H1 (cell line): ENCODE results near the gene TRHDE. TPM values are rescaled to one million over a fixed set of nuclear protein-coding genes. Genes with fewer than 3 reads are reported as not detected.

Experiments used
- CTCF ChIA-PET: fragments of 300-600 bp; sonication (Branson Sonifier 250); formaldehyde crosslinking; loops from one replicate; lab custom pipeline; 2021; ENCODE audit not compliant: partially characterized antibody; lab: Charles Lee
- POLR2A ChIA-PET: fragments of 300-600 bp; sonication (Branson Sonifier 250); formaldehyde crosslinking; loops from one replicate; lab custom pipeline; 2021; ENCODE audit warnings: inconsistent platforms; ENCODE audit not compliant: partially characterized antibody; lab: Charles Lee
- DNase-seq, 2 experiments: peaks; one replicate each; pipeline versions ENCODE4 v3.0.0 to v3.0.0-alpha.2; 2010 to 2022; ENCODE audit warnings: low spot score in 2 of 2, low read depth in 1 of 2, mixed read lengths in 1 of 2
- FAIRE-seq: peaks from 2 replicates; lab custom pipeline; 2011; peaks lifted over from hg19 to GRCh38; lab: Jason Lieb, UNC
- H2AFZ ChIP-seq: 2 replicates; pipeline ENCODE4 v1.8.1; 2012; ENCODE audit warnings: low read length, inconsistent platforms
- H2AK5ac ChIP-seq: 2 replicates; pipeline ENCODE4 v1.6.1; 2013; ENCODE audit warnings: low read depth, low read length
- H2BK120ac ChIP-seq: replicated peaks from 2 replicates; pipeline ENCODE3; 2013; ENCODE audit warnings: low read depth, low read length, inconsistent platforms
- H2BK12ac ChIP-seq: 2 replicates; pipeline ENCODE4 v1.6.1; 2013; ENCODE audit warnings: low read depth, low read length
- H2BK15ac ChIP-seq: 2 replicates; pipeline ENCODE4 v1.6.1; 2013; ENCODE audit warnings: low read length
- H2BK20ac ChIP-seq: 2 replicates; pipeline ENCODE4 v1.6.1; 2013; ENCODE audit warnings: low read length
- H2BK5ac ChIP-seq: 2 replicates; pipeline ENCODE4 v1.6.1; 2013; ENCODE audit warnings: low read depth, low read length
- H3K14ac ChIP-seq: 2 replicates; pipeline ENCODE4 v1.6.1; 2013; ENCODE audit warnings: inconsistent platforms; ENCODE audit not compliant: insufficient read length
- H3K18ac ChIP-seq: 2 replicates; pipeline ENCODE4 v1.6.1; 2013; ENCODE audit warnings: low read length; ENCODE audit errors: extremely low read depth
- H3K23ac ChIP-seq: 2 replicates; pipeline ENCODE4 v1.6.1; 2013; ENCODE audit warnings: inconsistent platforms; ENCODE audit not compliant: insufficient read length
- H3K23me2 ChIP-seq: 2 replicates; pipeline ENCODE4 v1.6.1; 2013; ENCODE audit warnings: low read depth, low read length
- H3K27ac ChIP-seq: 2 replicates; pipeline ENCODE4 v1.6.1; 2011; ENCODE audit warnings: low read depth, low read length, inconsistent platforms
- H3K27me3 ChIP-seq, 4 experiments: replicated peaks in 1 of 4; 1 replicate in 1 of 4; 2 replicates in 3 of 4; pipeline versions ENCODE4 v1.6.1 to v1.8.1; 2011 to 2013; ENCODE audit warnings: low read length in 3 of 4, mild to moderate bottlenecking in 3 of 4, inconsistent platforms in 2 of 4, mixed read lengths in 2 of 4, moderate library complexity in 1 of 4; ENCODE audit not compliant: control insufficient read depth in 3 of 4, insufficient read depth in 3 of 4; ENCODE audit errors: extremely low read depth in 1 of 4
- H3K36me3 ChIP-seq, 4 experiments: 2 replicates each; pipeline versions ENCODE4 v1.6.1 to v1.8.1; 2011 to 2013; ENCODE audit warnings: mild to moderate bottlenecking in 4 of 4, low read length in 3 of 4, moderate library complexity in 2 of 4, control low read depth in 1 of 4, inconsistent platforms in 1 of 4; ENCODE audit not compliant: insufficient read depth in 4 of 4, control insufficient read depth in 2 of 4
- H3K4ac ChIP-seq: replicated peaks from 2 replicates; pipeline ENCODE3; 2013; ENCODE audit warnings: low read length, low read depth, mixed read lengths, inconsistent platforms; ENCODE audit not compliant: insufficient read length
- H3K4me1 ChIP-seq, 4 experiments: replicated peaks in 1 of 4; 1 replicate in 1 of 4; 2 replicates in 3 of 4; pipeline versions ENCODE4 v1.6.1 to v1.8.1; 2011 to 2013; ENCODE audit warnings: low read length in 3 of 4, inconsistent platforms in 2 of 4, mixed read lengths in 1 of 4; ENCODE audit not compliant: insufficient read depth in 4 of 4, control insufficient read depth in 3 of 4
- H3K4me2 ChIP-seq, 2 experiments: 2 replicates each; pipeline versions ENCODE4 v1.6.1 to v1.8.1; 2011 to 2013; ENCODE audit warnings: low read depth in 2 of 2, low read length in 2 of 2, control low read depth in 1 of 2, inconsistent platforms in 1 of 2, mild to moderate bottlenecking in 1 of 2; ENCODE audit not compliant: insufficient read depth in 1 of 2
- H3K4me3 ChIP-seq, 4 experiments: fragments of 200-600, 300-600 bp in 1 of 4; sonication (generic), shearing (Covaris generic), sonication (Bioruptor Twin) in 1 of 4; 2 replicates each; pipeline versions ENCODE4 v1.5.1 to v1.8.1; 2011 to 2016; ENCODE audit warnings: low read length in 4 of 4, low read depth in 3 of 4, control low read depth in 2 of 4, inconsistent platforms in 2 of 4, mild to moderate bottlenecking in 2 of 4, mixed read lengths in 1 of 4, moderate library complexity in 1 of 4; ENCODE audit not compliant: insufficient read depth in 2 of 4; ENCODE audit errors: extremely low read depth in 1 of 4
- H3K56ac ChIP-seq: replicated peaks from 2 replicates; pipeline ENCODE3; 2013; ENCODE audit warnings: low read depth, mild to moderate bottlenecking, mixed read lengths, low read length, inconsistent platforms; ENCODE audit not compliant: insufficient read length
- H3K79me1 ChIP-seq: 2 replicates; pipeline ENCODE4 v1.6.1; 2013; ENCODE audit warnings: low read depth, low read length, control low read depth
- H3K79me2 ChIP-seq, 2 experiments: 2 replicates each; pipeline versions ENCODE4 v1.6.1 to v1.8.1; 2012 to 2013; ENCODE audit warnings: low read length in 2 of 2, mild to moderate bottlenecking in 2 of 2, inconsistent platforms in 1 of 2; ENCODE audit not compliant: insufficient read depth in 2 of 2, control insufficient read depth in 1 of 2
- H3K9ac ChIP-seq, 4 experiments: replicated peaks in 1 of 4; 1 replicate in 1 of 4; 2 replicates in 3 of 4; pipeline versions ENCODE4 v1.6.1 to v1.8.1; 2011 to 2013; ENCODE audit warnings: low read depth in 3 of 4, low read length in 3 of 4, control low read depth in 2 of 4, mild to moderate bottlenecking in 2 of 4, moderate library complexity in 2 of 4, inconsistent platforms in 1 of 4; ENCODE audit errors: extremely low read depth in 1 of 4
- H3K9me3 ChIP-seq, 2 experiments: 2 replicates each; pipeline versions ENCODE4 v1.6.1 to v1.8.1; 2012 to 2013; ENCODE audit warnings: mild to moderate bottlenecking in 2 of 2, moderate library complexity in 2 of 2, control low read depth in 1 of 2, inconsistent platforms in 1 of 2, low read depth in 1 of 2, low read length in 1 of 2, mixed read lengths in 1 of 2; ENCODE audit not compliant: insufficient read depth in 2 of 2
- H4K20me1 ChIP-seq, 2 experiments: replicated peaks in 1 of 2; 2 replicates each; pipeline versions ENCODE3 to v1.8.1; 2011 to 2013; ENCODE audit warnings: inconsistent platforms in 2 of 2, low read length in 2 of 2, mild to moderate bottlenecking in 1 of 2; ENCODE audit not compliant: insufficient read depth in 2 of 2, control insufficient read depth in 1 of 2
- H4K5ac ChIP-seq: 2 replicates; pipeline ENCODE4 v1.6.1; 2013; ENCODE audit warnings: low read length, low read depth, mixed read lengths, inconsistent platforms; ENCODE audit not compliant: insufficient read length
- H4K8ac ChIP-seq: 2 replicates; pipeline ENCODE4 v1.8.0; 2013; ENCODE audit warnings: mild to moderate bottlenecking, moderate library complexity, low read length, inconsistent platforms; ENCODE audit not compliant: insufficient read depth; ENCODE audit errors: extremely low read depth
- H4K91ac ChIP-seq: replicated peaks from 2 replicates; pipeline ENCODE3; 2013; ENCODE audit warnings: low read length, mixed read lengths, inconsistent platforms; ENCODE audit not compliant: insufficient read length
- BRCA1 ChIP-seq: IDR thresholded peaks from 2 replicates; pipeline ENCODE4 v1.6.1; 2012; ENCODE audit warnings: low read depth, low read length, improper control_type of control experiment
- CHD2 ChIP-seq: IDR thresholded peaks from 2 replicates; pipeline ENCODE4 v1.6.1; 2012; ENCODE audit warnings: low read length, improper control_type of control experiment
- GTF2F1 ChIP-seq: IDR thresholded peaks from 2 replicates; pipeline ENCODE4 v1.6.1; 2012; ENCODE audit warnings: low read depth, low read length, improper control_type of control experiment, borderline replicate concordance
- MAFK ChIP-seq: IDR thresholded peaks from 2 replicates; pipeline ENCODE4 v1.6.1; 2012; ENCODE audit warnings: low read depth, mild to moderate bottlenecking, improper control_type of control experiment, low read length
- NANOG ChIP-seq: IDR thresholded peaks from 2 replicates; pipeline ENCODE4 v1.6.1; 2011; ENCODE audit warnings: low read length, low read depth, mild to moderate bottlenecking, inconsistent platforms; ENCODE audit not compliant: insufficient read depth, poor library complexity, severe bottlenecking
- POLR2AphosphoS5 ChIP-seq: IDR thresholded peaks from 2 replicates; pipeline ENCODE4 v1.6.1; 2011; ENCODE audit warnings: low read depth, low read length
- RFX5 ChIP-seq: IDR thresholded peaks from 2 replicates; pipeline ENCODE4 v1.6.1; 2011; ENCODE audit warnings: low read depth, low read length, improper control_type of control experiment, borderline replicate concordance
- SP4 ChIP-seq: IDR thresholded peaks from 2 replicates; pipeline ENCODE4 v1.6.1; 2012; ENCODE audit warnings: low read length, inconsistent platforms
- TAF7 ChIP-seq: optimal IDR thresholded peaks from 2 replicates; pipeline ENCODE3; 2011; ENCODE audit warnings: low read depth, mild to moderate bottlenecking, inconsistent platforms, low read length, moderate library complexity, borderline replicate concordance
- WGBS, 2 experiments: shearing (Covaris generic) in 1 of 2; methylation state at CpG; one replicate each; pipeline versions ENCODE4 v1.1.6 to v1.1.7; 2013 to 2015; ENCODE audit warnings: low lambda C conversion rate in 2 of 2, mixed read lengths in 2 of 2, inconsistent platforms in 1 of 2, low coverage in 1 of 2, missing lambda C conversion rate in 1 of 2; ENCODE audit not compliant: insufficient replicate concordance in 2 of 2, insufficient coverage in 1 of 2, insufficient read length in 1 of 2; ENCODE audit errors: extremely low coverage in 1 of 2, missing lambda C conversion rate in 1 of 2; 5-methylcytosine and 5-hydroxymethylcytosine counted together
- polyA plus RNA-seq, 7 experiments: library from polyadenylated mRNA; depleted of rRNA in 3 of 7; stranded (reverse) in 5 of 7; unstranded in 2 of 7; fragments of >200 nt in 5 of 7; fragments of 200-250 nt in 2 of 7; gene quantifications; 1 replicate in 5 of 7; 2 replicates in 1 of 7; 4 replicates in 1 of 7; pipeline versions ENCODE4 v1.2.1 to v1.2.3, GENCODE V29; 2011 to 2013; ENCODE audit warnings: missing spikeins in 2 of 7, mixed read lengths in 2 of 7
- total RNA-seq: library from RNA; stranded (reverse); fragmentation: NEBNext Ultra II Directional; extraction: Animal tissue kit (Norgen Biotek cat#: 25700); gene quantifications from 2 replicates; pipeline ENCODE4 v1.2.1, GENCODE V29; 2021

The TRHDE gene
- total and polyA plus RNA-seq, 2 of the 8 experiments (the other 6 are each of a cell fraction or from before 2014, with no cell fraction given) = 1.3 to 5.0 TPM

GRCh38 chr12:72311946-72312345, 39.8 kb downstream of the TRHDE start:
- Histone ChIP-seq H3K4me1 (no peaks in the 10 kb centered on the region), H2BK15ac (no peak overlapping the region), H3K36me3 (no peaks in the 10 kb centered on the region), H3K4me3 (no peak overlapping the region), H4K20me1 (no peaks in the 10 kb centered on the region), H3K4ac (no peak overlapping the region), H3K4me2 (no peak overlapping the region), H4K91ac (no peak overlapping the region), H2BK120ac (no peak overlapping the region), H3K79me2 (no peaks in the 10 kb centered on the region), H4K8ac (no peak overlapping the region), H3K9ac (no peak overlapping the region), H3K23me2 (no peaks in the 10 kb centered on the region), H3K14ac (no peak overlapping the region), H3K27me3 (no peaks in the 10 kb centered on the region), H3K79me1 (no peaks in the 10 kb centered on the region), H3K23ac (no peak overlapping the region), H2BK12ac (no peak overlapping the region), H3K9me3 (no peaks in the 10 kb centered on the region), H2AK5ac (no peak overlapping the region), H3K27ac (no peak overlapping the region), H3K18ac (no peak overlapping the region), H2BK5ac (no peak overlapping the region), H2BK20ac (no peak overlapping the region), H4K5ac (no peak overlapping the region), H3K56ac (no peak overlapping the region), H2AFZ (no peak overlapping the region)
- ChIA-PET CTCF (no interaction called here), POLR2A (no interaction called here)
- TF ChIP-seq BRCA1 (no peak), TAF7 (no peak), SP4 (no peak), RFX5 (no peak), POLR2AphosphoS5 (no peak), GTF2F1 (no peak), CHD2 (no peak), NANOG (no peak), MAFK (no peak)
- DNase-seq (no peak), FAIRE-seq (no peak)
- 88% methylated on average over 5 of the region's 5 CpGs; no CpG with 5 or more reads in 1 of the 2 experiments for WGBS, 2 experiments
